RKO (cell line): Measurements from ENCODE around the gene NOL12.
A peak's percentile ranks its signal among the peaks of the same experiment; 100 is the strongest.
"Not testable (repeated sequence)": the region's sequence is repeated elsewhere in the genome, so short reads cannot be mapped to it uniquely, and the experiment has no call there.

ENCODE experiments used
- DNase-seq: peaks from one replicate; pipeline ENCODE4 v3.0.0-alpha.2; 2016; ENCODE audit warnings: low spot score

NOL12 gene

GRCh38 chr22:37686002-37686982, at the start of gene NOL12:
TSS of gene NOL12 (plus strand) at chr22:37686343. CDS start at chr22:37686393, 50 bp downstream.
- peak; percentile 94 for DNase-seq

- DNase-seq = no peak
These were observed 49.2 kb upstream of the NOL12 start for GRCh38 chr22:37636949-37637273.

- no peak for DNase-seq
These were observed 47.6 kb upstream of the NOL12 start for GRCh38 chr22:37638391-37639069.

- DNase-seq = peak; percentile 44
These were observed 46.9 kb upstream of the NOL12 start, which contains the start of gene SH3BP1 for GRCh38 chr22:37639070-37639760. TSS of gene SH3BP1 (plus strand) at chr22:37639669. CDS start at chr22:37639788, 119 bp downstream.

GRCh38 chr22:37639771-37640590, 46.2 kb upstream of the NOL12 start:
- DNase-seq = no peak

GRCh38 chr22:37640591-37641560, 45.3 kb upstream of the NOL12 start:
- no peak for DNase-seq

- DNase-seq = no peak
These were observed 44.6 kb upstream of the NOL12 start for GRCh38 chr22:37641561-37641949.

- DNase-seq = peak; percentile 69
These were observed 42.8 kb upstream of the NOL12 start for GRCh38 chr22:37643225-37643847.

- no peak for DNase-seq
These were observed 38.8 kb upstream of the NOL12 start for GRCh38 chr22:37647317-37647716.

- no peak for DNase-seq
These were observed 38.2 kb upstream of the NOL12 start for GRCh38 chr22:37647928-37648327.

- DNase-seq = no peak
These were observed 35.5 kb upstream of the NOL12 start for GRCh38 chr22:37650463-37651136.

GRCh38 chr22:37654563-37655251, 31.4 kb upstream of the NOL12 start:
- DNase-seq = no peak

- no peak for DNase-seq
These were observed 30.9 kb upstream of the NOL12 start for GRCh38 chr22:37655252-37655563.

GRCh38 chr22:37656583-37656982, 29.6 kb upstream of the NOL12 start:
- not testable (repeated sequence) for DNase-seq

GRCh38 chr22:37657590-37658132, 28.5 kb upstream of the NOL12 start:
- peak; percentile 73 for DNase-seq

GRCh38 chr22:37658133-37659065, 27.7 kb upstream of the NOL12 start, which contains the start of gene PDXP:
TSS of gene PDXP (plus strand) at chr22:37658723. CDS start at chr22:37658783, 60 bp downstream.
- peak; percentile 99 for DNase-seq
